ENCODE measurements around the gene KASH5. TPM values are rescaled to one million over a fixed set of nuclear protein-coding genes. Genes with fewer than 3 reads are reported as not detected.

KASH5 gene
- total and polyA plus RNA-seq, 2 of the 13 experiments (the other 11 are each of a cell fraction or from before 2014, with no cell fraction given) = not detected

DNA sequence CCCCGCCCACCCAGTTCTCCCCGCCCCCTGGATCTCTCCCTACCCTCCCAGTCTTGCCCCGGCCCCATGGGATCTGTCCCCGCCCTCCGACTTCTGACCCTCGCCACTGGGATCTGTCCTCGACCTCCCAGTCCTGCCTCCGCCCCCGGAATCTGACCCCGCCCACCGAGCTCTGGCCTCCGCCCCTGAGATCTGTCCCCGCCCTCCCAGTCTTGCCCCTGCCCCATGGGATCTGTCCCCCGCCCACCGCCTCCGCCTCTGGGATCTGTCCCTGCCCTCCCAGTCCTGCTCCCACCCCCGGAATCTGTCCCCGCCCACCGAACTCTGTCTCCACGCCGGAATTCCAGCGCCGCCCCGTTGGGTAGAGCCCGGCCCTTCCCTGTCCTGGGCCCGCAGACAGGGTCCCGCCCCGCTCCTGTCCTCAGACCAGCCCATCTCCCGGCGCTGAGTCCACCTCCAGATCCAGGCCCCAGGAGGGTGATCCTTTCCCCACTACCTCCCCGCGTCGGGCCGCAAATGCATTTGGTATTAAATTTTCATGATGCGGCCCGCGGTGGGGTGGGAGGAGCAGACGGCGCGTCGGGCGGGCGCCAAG, 54.8 kb downstream of the KASH5 start (continued):
- no peak for TF ChIP-seq ZNF256 (CRISPR knock-in tag; conservative IDR thresholded peaks at IDR 0.05)
- TF ChIP-seq SIN3B (IDR thresholded peaks at IDR 0.05; ENCODE audit: low read length) = no peak
- TF ChIP-seq, protein P1, sequence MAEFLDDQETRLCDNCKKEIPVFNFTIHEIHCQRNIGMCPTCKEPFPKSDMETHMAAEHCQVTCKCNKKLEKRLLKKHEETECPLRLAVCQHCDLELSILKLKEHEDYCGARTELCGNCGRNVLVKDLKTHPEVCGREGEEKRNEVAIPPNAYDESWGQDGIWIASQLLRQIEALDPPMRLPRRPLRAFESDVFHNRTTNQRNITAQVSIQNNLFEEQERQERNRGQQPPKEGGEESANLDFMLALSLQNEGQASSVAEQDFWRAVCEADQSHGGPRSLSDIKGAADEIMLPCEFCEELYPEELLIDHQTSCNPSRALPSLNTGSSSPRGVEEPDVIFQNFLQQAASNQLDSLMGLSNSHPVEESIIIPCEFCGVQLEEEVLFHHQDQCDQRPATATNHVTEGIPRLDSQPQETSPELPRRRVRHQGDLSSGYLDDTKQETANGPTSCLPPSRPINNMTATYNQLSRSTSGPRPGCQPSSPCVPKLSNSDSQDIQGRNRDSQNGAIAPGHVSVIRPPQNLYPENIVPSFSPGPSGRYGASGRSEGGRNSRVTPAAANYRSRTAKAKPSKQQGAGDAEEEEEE (CRISPR knock-in tag; IDR thresholded peaks at IDR 0.05; ENCODE audit: borderline replicate concordance) = no peak
- TF ChIP-seq ZNF205 (CRISPR knock-in tag; IDR thresholded peaks at IDR 0.05) = no peak
- TF ChIP-seq ZMAT3 (CRISPR knock-in tag; conservative IDR thresholded peaks at IDR 0.05) = 0 out of 2 replicates have a peak, but pooled peaks have one; percentile 40
- TF ChIP-seq SALL1 (CRISPR knock-in tag; IDR thresholded peaks at IDR 0.05) = peak; percentile 3; the same call in 1 of the 2 replicates
- TF ChIP-seq, protein P2, sequence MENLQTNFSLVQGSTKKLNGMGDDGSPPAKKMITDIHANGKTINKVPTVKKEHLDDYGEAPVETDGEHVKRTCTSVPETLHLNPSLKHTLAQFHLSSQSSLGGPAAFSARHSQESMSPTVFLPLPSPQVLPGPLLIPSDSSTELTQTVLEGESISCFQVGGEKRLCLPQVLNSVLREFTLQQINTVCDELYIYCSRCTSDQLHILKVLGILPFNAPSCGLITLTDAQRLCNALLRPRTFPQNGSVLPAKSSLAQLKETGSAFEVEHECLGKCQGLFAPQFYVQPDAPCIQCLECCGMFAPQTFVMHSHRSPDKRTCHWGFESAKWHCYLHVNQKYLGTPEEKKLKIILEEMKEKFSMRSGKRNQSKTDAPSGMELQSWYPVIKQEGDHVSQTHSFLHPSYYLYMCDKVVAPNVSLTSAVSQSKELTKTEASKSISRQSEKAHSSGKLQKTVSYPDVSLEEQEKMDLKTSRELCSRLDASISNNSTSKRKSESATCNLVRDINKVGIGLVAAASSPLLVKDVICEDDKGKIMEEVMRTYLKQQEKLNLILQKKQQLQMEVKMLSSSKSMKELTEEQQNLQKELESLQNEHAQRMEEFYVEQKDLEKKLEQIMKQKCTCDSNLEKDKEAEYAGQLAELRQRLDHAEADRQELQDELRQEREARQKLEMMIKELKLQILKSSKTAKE (CRISPR knock-in tag; IDR thresholded peaks at IDR 0.05; ENCODE audit: borderline replicate concordance) = no peak
- TF ChIP-seq SMAD9 (CRISPR knock-in tag; IDR thresholded peaks at IDR 0.05) = no peak
- no peak; the same call in 1 of the 2 replicates for TF ChIP-seq ZNF317 (CRISPR knock-in tag; IDR thresholded peaks at IDR 0.05)
- TF ChIP-seq EZH2 (conservative IDR thresholded peaks at IDR 0.05; ENCODE audit: low read depth, low read length) = no peak
- peak; percentile 21; the same call in 1 of the 2 replicates for TF ChIP-seq SPEN (CRISPR knock-in tag; IDR thresholded peaks at IDR 0.05; ENCODE audit: low read depth)
- TF ChIP-seq ZNF737 (CRISPR knock-in tag; IDR thresholded peaks at IDR 0.05; ENCODE audit: borderline replicate concordance) = no peak
- no peak for TF ChIP-seq ZNF496 (CRISPR knock-in tag; IDR thresholded peaks at IDR 0.05; ENCODE audit: insufficient replicate concordance)
- TF ChIP-seq CAMTA2 (CRISPR knock-in tag; IDR thresholded peaks at IDR 0.05; ENCODE audit: borderline replicate concordance) = no peak
- TF ChIP-seq, protein P3, sequence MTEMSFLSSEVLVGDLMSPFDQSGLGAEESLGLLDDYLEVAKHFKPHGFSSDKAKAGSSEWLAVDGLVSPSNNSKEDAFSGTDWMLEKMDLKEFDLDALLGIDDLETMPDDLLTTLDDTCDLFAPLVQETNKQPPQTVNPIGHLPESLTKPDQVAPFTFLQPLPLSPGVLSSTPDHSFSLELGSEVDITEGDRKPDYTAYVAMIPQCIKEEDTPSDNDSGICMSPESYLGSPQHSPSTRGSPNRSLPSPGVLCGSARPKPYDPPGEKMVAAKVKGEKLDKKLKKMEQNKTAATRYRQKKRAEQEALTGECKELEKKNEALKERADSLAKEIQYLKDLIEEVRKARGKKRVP (CRISPR knock-in tag; IDR thresholded peaks at IDR 0.05) = no peak
- TF ChIP-seq HIVEP1 (CRISPR knock-in tag; IDR thresholded peaks at IDR 0.05) = no peak
- TF ChIP-seq SETDB1 (CRISPR knock-in tag; IDR thresholded peaks at IDR 0.05; ENCODE audit: borderline replicate concordance) = no peak
- TF ChIP-seq KDM5B (CRISPR knock-in tag; IDR thresholded peaks at IDR 0.05; ENCODE audit: borderline replicate concordance) = no peak
- TF ChIP-seq NFRKB (IDR thresholded peaks at IDR 0.05) = no peak
- TF ChIP-seq, protein P4, sequence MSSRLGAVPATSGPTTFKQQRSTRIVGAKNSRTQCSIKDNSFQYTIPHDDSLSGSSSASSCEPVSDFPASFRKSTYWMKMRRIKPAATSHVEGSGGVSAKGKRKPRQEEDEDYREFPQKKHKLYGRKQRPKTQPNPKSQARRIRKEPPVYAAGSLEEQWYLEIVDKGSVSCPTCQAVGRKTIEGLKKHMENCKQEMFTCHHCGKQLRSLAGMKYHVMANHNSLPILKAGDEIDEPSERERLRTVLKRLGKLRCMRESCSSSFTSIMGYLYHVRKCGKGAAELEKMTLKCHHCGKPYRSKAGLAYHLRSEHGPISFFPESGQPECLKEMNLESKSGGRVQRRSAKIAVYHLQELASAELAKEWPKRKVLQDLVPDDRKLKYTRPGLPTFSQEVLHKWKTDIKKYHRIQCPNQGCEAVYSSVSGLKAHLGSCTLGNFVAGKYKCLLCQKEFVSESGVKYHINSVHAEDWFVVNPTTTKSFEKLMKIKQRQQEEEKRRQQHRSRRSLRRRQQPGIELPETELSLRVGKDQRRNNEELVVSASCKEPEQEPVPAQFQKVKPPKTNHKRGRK (CRISPR knock-in tag; IDR thresholded peaks at IDR 0.05) = no peak
- peak; percentile 59; the same call in 1 of the 2 replicates for TF ChIP-seq POLR2G (IDR thresholded peaks at IDR 0.05; ENCODE audit: low read depth, low read length)
- TF ChIP-seq TOE1 (CRISPR knock-in tag; IDR thresholded peaks at IDR 0.05) = no peak
- TF ChIP-seq FOXC1 (CRISPR knock-in tag; IDR thresholded peaks at IDR 0.05; ENCODE audit: borderline replicate concordance) = peak; percentile 71; the same call in 1 of the 2 replicates
- no peak for TF ChIP-seq PPARG (CRISPR knock-in tag; conservative IDR thresholded peaks at IDR 0.05)
- no peak for TF ChIP-seq ZIK1 (CRISPR knock-in tag; IDR thresholded peaks at IDR 0.05; ENCODE audit: borderline replicate concordance, low read depth)

Measured in HepG2 (cell line).